ENCODE measurements around the gene TAF1.

The TAF1 gene

GRCh38 chrX:71420686-71421085, 54.5 kb downstream of the TAF1 start:
- H2AFZ ChIP-seq (ENCODE audit: low read length) = no peak overlapping the region
- no peak overlapping the region for H3K9ac ChIP-seq (ENCODE audit: low read depth, low read length, poor library complexity, severe bottlenecking)
- no peak overlapping the region for H3K4me2 ChIP-seq (ENCODE audit: low read depth, low read length, poor library complexity, severe bottlenecking)
- no peak overlapping the region for H3K4me3 ChIP-seq (ENCODE audit: low read length, poor library complexity, severe bottlenecking)
- no peaks in the 10 kb centered on the region for H3K27me3 ChIP-seq (ENCODE audit: insufficient read depth, low read length, poor library complexity, severe bottlenecking)
- H3F3A ChIP-seq (ENCODE audit: low read depth) = no peaks in the 10 kb centered on the region
- H3K9me3 ChIP-seq (ENCODE audit: insufficient read depth, low read depth, low read length) = no peaks in the 10 kb centered on the region
- TF ChIP-seq CTCF (conservative IDR thresholded peaks at IDR 0.05; ENCODE audit: low read length) (no peak), EZH2phosphoT487 (IDR thresholded peaks at IDR 0.05; ENCODE audit: borderline replicate concordance) (no peak)
- H3K79me2 ChIP-seq (ENCODE audit: insufficient read depth, low read length) = no peaks in the 10 kb centered on the region
- H4K20me1 ChIP-seq (ENCODE audit: insufficient read depth, low read length, poor library complexity, severe bottlenecking) = no peaks in the 10 kb centered on the region
- no peaks in the 10 kb centered on the region for H3K9me2 ChIP-seq (replicated peaks; ENCODE audit: low read depth, low read length)
- peaks cover 56% of the 10 kb centered on the region; the same call in 1 of the 2 replicates for H3K36me3 ChIP-seq (ENCODE audit: insufficient read depth, low read length)
- H3K4me1 ChIP-seq (ENCODE audit: insufficient read depth, low read length, poor library complexity, severe bottlenecking) = no peaks in the 10 kb centered on the region

GRCh38 chrX:71432733-71433132, 66.6 kb downstream of the TAF1 start:
- Histone ChIP-seq H3K79me2 (ENCODE audit: insufficient read depth, low read length) (no peaks in the 10 kb centered on the region), H3K9me3 (ENCODE audit: insufficient read depth, low read depth, low read length) (no peaks in the 10 kb centered on the region), H3K4me2 (ENCODE audit: low read depth, low read length, poor library complexity, severe bottlenecking) (no peak overlapping the region), H3K4me3 (ENCODE audit: low read length, poor library complexity, severe bottlenecking) (no peak overlapping the region), H2AFZ (ENCODE audit: low read length) (no peak overlapping the region), H3K36me3 (ENCODE audit: insufficient read depth, low read length) (peaks cover 8% of the 10 kb centered on the region; the same call in 1 of the 2 replicates), H3K9ac (ENCODE audit: low read depth, low read length, poor library complexity, severe bottlenecking) (no peak overlapping the region), H3K27me3 (ENCODE audit: insufficient read depth, low read length, poor library complexity, severe bottlenecking) (no peaks in the 10 kb centered on the region), H4K20me1 (ENCODE audit: insufficient read depth, low read length, poor library complexity, severe bottlenecking) (no peaks in the 10 kb centered on the region), H3K9me2 (replicated peaks; ENCODE audit: low read depth, low read length) (no peaks in the 10 kb centered on the region), H3K4me1 (ENCODE audit: insufficient read depth, low read length, poor library complexity, severe bottlenecking) (peaks cover 4% of the 10 kb centered on the region), H3F3A (ENCODE audit: low read depth) (no peaks in the 10 kb centered on the region)
- TF ChIP-seq EZH2phosphoT487 (IDR thresholded peaks at IDR 0.05; ENCODE audit: borderline replicate concordance) (no peak), CTCF (conservative IDR thresholded peaks at IDR 0.05; ENCODE audit: low read length) (no peak)

GRCh38 chrX:71438750-71439149, 72.6 kb downstream of the TAF1 start:
- H3K4me1 ChIP-seq (ENCODE audit: insufficient read depth, low read length, poor library complexity, severe bottlenecking) = peaks cover 11% of the 10 kb centered on the region
- H3K36me3 ChIP-seq (ENCODE audit: insufficient read depth, low read length) = no peaks in the 10 kb centered on the region
- H3K9ac ChIP-seq (ENCODE audit: low read depth, low read length, poor library complexity, severe bottlenecking) = no peak overlapping the region
- no peaks in the 10 kb centered on the region for H3K79me2 ChIP-seq (ENCODE audit: insufficient read depth, low read length)
- H3K9me3 ChIP-seq (ENCODE audit: insufficient read depth, low read depth, low read length) = no peaks in the 10 kb centered on the region
- no peaks in the 10 kb centered on the region for H3K27me3 ChIP-seq (ENCODE audit: insufficient read depth, low read length, poor library complexity, severe bottlenecking)
- no peaks in the 10 kb centered on the region for H3K9me2 ChIP-seq (replicated peaks; ENCODE audit: low read depth, low read length)
- no peaks in the 10 kb centered on the region for H3F3A ChIP-seq (ENCODE audit: low read depth)
- H3K4me3 ChIP-seq (ENCODE audit: low read length, poor library complexity, severe bottlenecking) = no peak overlapping the region
- H2AFZ ChIP-seq (ENCODE audit: low read length) = no peak overlapping the region
- no peak overlapping the region for H3K4me2 ChIP-seq (ENCODE audit: low read depth, low read length, poor library complexity, severe bottlenecking)
- no peaks in the 10 kb centered on the region for H4K20me1 ChIP-seq (ENCODE audit: insufficient read depth, low read length, poor library complexity, severe bottlenecking)
- TF ChIP-seq CTCF (conservative IDR thresholded peaks at IDR 0.05; ENCODE audit: low read length) = no peak
- no peak for TF ChIP-seq EZH2phosphoT487 (IDR thresholded peaks at IDR 0.05; ENCODE audit: borderline replicate concordance)

Measured in Loucy (cell line).